HCEC 1CT (cell line): ENCODE results near the gene MOB3A.

Experiments
- DNase-seq: peaks from one replicate; pipeline ENCODE4 v3.0.0-alpha.2; 2017

MOB3A gene

DNA sequence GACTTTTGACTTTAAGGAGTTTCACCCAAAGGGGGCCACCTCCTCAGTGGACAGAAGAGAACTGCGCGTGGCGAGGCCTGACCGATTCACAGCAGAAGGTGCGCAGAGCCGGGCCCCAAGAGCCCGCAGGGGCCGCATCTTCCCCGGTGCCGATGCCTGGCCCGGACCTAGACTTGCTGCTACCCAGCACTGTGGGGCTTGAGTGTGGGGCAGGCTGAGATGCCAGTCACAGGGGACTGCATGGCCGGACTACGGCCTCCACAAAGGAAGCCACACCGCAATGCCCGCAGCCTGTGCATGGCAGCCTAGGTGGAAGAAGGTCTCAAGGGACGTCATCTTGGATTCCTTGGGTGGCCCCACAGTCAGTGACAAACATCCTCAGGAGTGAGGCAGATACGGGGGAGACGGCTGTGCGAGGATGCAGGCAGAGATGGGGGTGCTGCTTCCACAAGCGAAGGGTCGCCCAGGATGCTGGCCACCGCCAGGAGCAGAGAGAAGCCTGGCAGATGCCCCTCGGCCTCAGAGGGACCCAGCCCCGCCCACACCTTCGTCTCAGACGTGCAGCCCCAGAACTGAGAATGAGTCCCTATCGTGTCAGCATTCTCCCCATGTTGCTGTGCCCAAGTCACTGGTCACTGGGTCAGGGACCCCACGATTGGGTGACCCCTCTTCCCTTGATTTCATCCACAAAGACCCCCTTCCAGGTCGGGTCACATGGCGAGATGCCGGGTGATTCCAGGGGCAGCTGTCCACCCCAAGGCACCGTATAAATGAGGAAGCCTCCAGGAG is 16.9 kb downstream of the MOB3A start:
- DNase-seq = no peak

DNA sequence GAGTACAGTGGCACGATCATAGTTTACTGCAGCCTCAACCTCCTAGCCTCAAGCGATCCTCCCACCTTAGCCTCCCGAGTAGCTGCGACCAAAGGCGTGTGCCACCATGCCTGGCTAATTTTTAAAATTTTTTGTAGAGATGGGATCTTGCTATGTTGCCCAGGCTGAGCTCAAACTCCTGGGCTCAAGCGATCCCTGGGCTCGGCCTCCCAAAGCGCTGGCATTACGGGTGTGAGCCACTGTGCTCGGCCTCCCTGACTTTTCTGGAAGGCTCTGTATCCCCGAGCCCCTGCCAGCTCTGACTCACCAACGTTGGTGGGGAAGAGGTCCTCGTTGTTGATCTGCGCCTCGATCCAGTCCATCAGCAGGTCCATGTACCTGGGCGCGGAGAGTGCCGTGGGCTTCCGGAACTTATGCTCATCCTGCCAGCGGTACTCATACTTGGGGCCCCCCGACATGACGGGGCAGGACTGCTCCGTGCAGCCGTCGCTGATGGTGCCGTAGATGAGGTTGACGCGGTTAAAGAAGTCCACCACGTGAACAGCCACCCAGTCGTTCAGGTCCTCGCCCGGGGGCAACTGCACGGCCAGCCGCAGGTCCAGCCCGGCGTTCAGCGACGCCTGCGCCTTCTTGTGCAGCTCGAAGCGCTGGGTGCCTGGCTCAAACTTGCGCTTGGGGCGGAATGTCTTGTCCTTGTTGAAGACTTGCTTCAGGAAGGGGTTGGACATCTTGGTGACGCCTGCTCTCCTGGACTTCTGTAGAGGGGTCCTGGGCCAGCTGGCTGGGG is 18.1 kb downstream of the MOB3A start:
- no peak for DNase-seq

DNA sequence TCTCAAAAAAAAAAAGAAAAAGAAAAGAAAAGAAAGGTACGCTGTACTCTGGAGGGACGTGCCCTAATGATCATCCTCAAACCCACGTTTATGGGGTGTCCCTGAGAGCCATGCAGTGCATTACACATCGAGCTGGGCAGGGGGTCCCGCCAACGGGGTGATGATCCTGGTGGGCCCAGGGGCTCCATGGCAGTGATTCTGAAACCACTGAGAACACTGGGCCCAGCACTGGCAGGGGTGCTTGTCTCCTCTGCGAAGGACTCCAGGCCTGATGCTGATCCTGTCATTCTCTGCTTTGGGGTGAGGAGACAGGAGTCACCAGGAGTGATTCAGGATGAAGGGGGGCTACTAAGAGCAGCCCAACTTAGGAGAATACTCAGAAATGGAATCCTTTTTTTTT is 18.7 kb downstream of the MOB3A start:
- no peak for DNase-seq

DNA sequence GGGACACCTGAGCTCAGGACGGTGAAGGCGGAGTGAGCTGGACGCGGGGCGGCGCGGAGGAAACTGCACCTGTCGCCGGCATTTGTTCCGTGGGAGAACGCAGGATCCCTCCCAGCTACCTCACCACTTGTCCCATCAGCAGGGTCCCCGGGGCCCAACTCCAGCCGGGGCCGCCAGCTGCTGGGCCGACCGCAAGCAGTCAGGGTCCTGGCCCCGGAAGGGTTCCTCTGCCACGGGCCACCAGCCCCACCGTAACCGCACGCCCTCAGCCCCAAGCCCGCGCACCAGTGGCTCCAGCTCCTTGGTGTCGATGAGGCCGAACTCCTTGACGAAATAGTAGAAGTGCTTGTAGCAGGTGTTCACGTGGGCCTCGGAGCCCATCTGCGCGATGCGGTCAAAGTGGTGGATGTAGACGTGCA is 19.6 kb downstream of the MOB3A start:
- DNase-seq = no peak

DNA sequence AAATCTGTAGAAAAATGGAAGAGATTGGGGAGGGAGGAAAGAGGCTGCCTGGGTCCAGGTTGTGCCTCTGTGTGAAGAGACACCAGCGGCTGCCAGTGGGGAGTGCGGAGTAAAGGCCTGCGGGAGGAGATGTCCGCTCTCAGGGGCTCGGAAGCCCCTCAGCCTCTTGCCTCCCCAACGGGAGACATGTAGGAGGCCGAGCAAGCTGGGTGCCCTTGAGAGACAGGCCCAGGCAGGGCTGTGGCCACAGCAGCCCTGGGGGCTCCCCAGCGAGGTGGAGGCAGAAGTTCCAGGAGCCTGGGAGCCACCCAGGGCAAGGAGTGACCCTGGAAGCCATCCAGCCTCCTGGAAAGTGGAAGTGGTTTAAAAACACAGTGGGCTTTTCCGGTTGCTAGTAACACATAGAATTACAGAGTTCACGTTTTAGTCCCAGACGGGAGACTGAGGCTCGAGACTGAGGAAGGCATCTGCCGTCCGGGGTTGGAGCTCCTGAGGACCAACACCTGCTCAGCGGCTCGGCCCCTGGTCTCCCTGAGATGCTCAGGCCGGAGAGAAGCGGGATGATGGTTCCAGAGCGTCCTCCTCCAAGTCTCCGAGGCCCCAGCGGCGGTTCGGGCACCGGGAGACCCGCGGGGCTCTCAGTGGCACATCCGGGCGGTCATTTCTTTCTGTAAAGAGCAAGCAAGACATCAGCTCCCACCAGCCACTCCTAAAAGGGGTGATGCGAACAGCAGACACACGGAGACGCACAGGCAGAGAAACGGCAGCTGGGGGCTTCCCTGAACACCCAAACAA is 23.2 kb downstream of the MOB3A start:
- no peak for DNase-seq

DNA sequence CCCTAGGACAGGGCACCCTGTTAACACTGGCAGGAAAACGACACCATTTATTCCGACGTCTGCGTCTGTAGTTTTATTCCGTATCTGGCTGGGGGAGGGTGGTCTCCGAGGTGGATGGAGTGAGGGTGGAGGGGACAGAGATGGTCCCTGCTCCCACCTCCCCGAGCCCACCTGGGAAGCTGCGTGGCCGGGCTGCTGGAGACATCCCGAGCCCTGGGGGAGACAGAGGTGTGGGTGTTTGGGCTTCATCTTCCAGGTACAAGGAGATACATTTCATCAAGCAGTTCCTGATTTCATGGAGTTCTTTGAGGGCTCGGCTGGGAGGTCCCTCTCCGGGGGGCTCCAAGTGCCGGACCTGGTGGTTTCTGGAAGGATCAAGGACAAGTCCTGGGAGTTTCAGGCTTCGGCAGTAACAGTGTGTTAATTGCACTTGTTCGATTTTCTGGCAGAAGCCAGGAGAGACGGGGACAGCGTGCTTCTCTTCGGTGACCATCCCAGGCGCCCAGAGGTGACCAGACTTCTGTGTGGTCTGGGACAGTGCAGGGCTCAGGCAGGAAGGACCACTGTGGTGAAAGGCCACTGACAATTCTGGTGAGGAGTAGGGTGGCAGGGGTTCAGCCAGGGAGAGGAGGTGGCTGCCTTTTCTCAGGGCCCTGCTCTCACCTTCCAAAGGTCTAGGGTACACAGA is 25.0 kb downstream of the MOB3A start:
- no peak for DNase-seq

DNA sequence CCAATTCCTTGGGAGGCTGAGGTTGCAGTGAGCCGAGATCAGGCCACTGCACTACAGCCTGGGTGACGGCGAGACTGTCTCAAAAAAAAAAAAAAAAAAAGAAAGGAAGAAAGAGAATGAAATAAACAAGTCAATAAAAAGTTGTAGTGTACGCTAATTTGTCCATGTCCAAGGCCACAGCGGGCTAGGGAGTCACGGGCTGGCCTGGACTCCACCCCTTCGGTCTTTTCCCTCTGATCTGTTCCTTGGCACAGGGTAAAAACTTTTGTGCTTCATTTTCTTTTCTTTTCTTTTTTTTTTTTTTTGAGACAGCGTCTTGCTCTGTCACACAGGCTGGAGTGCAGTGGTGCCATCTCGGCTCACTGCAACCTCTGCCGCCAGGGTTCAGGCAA is 25.7 kb downstream of the MOB3A start:
- DNase-seq = no peak

DNA sequence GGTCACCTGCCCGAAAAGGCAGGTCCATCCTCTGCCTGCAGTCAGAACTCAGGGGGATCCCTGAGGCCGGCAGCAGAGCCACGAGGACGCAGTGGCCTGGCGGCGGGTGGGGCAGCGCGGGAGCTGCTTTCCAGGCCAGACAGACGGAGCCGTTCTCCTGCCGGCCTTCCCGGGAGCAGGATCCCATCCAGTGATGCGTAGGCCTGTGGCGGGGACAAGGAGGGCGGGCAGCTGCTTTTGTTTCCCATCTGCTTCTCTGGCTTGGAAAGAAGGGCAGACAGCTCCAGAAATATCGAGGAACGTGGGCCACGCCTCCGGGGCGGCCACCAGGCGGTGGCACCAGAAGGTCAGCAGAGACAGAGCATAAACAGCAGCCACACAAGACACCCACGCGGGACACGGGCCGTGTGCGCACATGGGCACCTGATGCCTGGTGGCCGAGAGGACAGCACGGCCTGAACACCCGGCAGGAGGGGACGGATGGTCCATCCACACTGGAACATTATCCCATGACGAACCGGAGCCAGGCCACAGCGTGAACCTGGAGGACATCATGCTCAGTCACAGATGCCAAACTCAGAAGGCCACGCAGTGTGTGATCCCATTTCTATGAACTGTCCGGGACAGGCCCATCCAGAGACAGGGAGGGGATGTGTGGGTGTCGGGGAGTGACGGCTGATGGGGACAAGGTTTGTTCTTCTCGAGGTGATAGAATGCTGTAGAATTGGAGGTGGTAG is 31.2 kb downstream of the MOB3A start:
- DNase-seq = no peak

DNA sequence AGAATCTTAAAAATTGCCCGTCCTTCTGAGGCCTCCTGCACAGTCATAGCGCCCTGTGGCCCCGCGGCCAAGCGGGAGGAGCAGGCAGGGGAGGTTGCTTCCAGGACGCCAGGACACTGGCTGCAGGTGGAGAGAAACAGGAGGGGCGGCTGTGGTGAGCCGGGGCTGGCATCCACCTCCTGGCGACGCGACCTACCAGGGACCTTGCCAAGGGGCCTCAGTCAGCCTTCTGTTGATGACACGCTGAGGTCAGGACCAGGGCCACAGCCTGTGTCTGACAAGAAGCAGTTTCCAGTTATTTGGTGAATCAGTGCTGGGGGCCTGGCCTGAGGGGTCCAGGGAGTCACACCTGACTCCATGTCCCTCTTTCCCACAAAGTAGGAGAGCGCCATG is 31.7 kb downstream of the MOB3A start:
- no peak for DNase-seq

DNA sequence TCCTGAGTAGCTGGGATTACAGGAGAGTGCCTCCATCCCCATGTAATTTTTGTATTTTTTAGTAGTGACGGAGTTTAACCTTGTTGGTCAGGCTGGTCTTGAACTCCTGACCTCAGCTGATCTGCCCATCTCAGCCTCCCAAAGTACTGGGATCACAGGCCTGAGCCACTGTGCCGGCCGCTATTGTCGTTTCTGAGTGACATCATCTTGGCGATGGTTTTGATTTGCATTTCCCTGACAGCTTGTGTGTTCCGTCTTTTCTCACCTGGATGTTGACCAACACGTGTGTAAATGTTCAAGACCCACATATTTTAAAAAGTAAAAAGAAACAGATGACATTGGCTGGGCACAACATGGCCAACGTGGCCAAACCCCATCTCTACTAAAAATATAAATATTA is 32.3 kb downstream of the MOB3A start:
- no peak for DNase-seq

DNA sequence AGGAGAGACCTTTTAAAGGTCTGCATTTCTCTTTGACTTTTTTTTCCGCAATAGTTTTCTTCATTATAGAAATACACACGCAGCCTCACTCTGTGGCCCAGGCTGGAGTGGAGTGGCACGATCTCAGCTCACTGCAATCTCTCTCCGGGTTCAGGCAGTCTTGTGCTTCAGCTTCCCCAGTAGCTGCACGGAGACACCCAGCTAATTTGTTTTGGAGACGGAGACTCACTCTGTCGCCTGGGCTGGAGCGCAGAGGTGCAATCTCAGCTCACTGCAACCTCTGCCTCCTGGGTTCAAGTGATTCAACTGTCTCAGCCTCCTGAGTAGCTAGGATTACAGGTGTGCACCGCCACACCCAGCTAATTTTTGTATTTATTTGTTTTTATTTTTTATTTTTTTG is 33.4 kb downstream of the MOB3A start:
- no peak for DNase-seq

DNA sequence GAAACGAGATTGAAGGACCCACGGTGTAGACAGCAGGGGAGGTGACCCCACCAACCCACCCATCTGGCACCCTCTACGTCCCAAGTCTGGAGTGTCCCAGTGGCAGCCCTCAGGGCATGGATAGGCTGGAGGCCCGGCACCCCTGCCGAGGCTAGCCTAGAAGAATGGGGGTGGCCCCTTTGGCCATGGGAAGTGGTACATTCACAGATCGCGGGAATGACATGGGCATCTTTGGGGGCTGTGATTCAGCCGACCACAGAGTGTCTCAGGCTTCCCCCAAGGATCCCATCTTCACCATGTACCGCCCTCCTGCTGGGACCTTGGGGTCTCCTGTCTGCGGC is 33.8 kb downstream of the MOB3A start:
- DNase-seq = no peak

DNA sequence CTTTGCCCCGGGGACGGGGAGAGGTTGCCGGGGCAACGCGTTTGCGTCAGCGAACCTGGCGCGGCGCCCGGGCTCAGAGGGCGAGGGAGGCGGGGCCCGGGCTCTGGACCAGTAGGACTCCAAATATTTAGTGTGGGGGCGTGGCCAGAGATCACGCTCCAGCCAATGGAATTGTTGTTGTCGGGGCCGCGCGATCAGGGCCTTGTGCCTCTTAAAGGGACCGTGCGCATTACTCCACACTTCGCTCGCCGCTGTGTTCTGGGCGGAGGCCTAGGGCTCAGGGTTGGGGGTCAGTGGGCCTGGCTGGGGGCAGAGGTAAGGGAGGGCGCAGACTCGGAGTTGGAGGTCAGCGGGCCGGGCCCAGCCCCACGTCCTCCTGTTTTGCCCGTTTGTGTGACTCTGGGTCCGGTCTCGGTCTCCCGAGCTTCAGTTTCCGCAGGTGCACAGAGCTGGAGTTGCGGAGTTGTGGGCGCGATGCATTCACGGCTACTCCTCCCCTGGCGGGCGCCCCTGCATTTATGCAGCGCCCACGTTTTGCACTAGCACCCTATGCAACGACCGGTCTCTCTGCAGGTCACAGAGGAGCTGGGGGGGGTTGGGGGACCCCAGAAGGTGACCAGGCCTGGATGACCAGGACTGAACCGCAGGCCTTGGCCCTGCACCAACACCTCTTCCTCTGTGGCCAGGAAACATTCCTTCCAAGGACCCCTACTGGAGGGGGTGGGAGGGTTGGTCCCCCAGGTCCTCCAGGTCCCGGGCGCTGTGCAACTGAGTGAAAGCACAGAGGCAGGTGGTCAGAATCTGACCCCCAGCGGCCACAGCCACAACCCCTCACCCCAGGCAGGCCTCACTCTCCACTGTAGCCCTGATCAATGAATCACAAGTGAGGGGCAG is 34.4 kb downstream of the MOB3A start:
- peak; percentile 98 for DNase-seq

DNA sequence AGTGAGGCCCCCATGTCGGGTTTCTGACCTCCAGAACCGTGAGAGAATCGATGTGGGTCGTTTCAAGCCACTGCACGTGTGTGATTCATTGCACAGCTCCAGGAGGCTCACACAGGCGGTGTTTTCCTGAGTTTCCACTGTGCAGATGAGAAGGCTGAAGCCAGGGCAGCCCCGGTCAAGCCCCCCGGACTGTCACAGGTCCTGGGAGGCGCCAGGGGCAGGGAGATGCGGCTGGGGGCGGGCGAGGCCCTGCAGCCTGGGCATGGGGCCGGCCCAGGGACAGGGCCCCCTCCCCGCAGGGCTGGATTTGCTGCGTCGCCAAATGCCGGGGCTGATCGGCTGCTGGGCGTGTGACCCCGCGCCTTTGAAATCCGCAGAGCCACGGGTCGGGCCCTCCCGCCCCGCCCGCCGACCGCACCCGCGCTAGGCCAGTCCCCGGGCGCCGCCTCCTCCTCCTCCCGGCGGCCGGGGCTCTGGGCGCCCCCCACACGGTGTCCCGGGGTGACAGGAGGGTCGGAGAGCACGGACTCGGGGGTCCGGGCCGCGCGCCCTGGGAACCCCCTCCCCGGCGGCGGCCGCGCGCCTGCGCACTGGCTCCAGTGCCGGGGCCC is 35.1 kb downstream of the MOB3A start:
- DNase-seq = peak; percentile 66

DNA sequence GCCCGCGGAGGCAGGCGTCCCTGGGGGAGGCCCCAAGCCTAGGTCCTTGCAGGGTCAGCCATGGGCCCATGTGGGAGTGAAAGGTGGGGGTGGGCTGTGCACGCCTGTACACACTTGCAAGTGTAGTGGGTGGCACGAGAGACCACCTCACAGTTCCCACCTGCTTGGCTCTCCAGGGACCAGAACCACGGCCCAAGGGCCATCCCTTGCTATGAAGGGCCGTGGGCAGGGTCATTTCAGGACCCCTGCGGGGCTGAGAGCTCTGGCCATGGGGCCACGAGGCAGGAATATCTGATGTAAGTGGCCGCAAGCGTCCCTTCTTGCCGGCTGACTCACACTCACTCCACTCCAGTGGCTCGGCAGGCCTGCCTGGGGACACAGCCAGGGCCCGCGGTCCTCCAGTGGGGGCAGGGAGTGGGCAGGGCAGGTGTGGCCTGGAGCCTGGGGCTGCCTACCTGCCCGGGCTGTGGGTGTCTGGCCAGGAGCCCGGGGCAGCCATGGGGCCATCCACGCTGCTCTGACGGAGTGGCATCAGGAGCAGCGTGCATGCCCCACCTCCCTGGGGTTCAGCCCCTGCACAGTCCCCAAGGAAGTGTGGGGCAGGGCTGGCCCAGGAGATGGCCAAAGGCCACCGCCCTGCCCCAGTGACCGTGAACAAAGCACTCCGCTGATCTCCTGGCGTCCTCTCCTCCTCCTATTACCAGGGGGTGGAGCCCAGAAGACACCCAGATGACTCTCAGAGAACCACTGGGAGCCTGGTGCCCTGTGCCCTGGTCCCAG is 36.5 kb downstream of the MOB3A start:
- peak; percentile 17 for DNase-seq

DNA sequence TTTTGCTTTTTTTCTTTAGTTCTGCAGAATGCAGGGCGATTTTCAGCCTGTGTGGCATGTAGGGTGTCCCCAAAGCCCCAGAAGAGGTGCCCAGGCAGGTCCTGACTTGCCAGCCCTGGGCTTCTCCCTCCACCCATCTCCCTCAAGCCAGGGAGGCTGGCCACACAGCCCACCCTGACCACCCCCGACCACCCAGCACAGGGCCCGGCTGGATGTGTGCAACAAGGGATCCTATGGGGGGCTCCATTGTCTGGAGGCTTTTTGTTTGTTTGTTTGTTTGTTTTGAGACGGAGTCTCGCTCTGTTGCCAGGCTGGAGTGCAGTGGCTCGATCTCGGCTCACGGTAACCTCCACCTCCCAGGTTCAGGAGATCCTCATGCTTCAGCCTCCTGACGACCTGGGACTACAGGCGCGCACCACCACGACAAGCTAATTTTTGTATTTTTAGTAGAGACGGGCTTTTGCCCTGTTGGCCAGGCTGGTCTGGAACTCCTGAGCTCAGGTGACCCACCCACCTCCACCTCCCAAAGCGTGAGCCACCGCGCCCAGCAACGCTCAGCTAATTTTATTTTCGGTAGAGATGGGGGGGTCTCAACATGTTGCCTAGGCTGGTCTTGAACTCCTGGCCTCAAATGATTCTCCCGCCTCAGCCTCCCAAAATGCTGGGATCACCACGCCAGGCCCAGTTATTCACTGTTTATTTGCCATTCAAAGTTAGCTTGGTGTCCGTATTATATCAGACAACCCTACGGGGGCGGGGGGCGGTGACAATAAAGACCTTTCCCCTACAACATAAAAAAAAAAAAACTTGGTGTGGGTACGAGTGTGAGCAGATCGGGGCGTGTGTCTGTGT is 37.3 kb downstream of the MOB3A start:
- DNase-seq = no peak

DNA sequence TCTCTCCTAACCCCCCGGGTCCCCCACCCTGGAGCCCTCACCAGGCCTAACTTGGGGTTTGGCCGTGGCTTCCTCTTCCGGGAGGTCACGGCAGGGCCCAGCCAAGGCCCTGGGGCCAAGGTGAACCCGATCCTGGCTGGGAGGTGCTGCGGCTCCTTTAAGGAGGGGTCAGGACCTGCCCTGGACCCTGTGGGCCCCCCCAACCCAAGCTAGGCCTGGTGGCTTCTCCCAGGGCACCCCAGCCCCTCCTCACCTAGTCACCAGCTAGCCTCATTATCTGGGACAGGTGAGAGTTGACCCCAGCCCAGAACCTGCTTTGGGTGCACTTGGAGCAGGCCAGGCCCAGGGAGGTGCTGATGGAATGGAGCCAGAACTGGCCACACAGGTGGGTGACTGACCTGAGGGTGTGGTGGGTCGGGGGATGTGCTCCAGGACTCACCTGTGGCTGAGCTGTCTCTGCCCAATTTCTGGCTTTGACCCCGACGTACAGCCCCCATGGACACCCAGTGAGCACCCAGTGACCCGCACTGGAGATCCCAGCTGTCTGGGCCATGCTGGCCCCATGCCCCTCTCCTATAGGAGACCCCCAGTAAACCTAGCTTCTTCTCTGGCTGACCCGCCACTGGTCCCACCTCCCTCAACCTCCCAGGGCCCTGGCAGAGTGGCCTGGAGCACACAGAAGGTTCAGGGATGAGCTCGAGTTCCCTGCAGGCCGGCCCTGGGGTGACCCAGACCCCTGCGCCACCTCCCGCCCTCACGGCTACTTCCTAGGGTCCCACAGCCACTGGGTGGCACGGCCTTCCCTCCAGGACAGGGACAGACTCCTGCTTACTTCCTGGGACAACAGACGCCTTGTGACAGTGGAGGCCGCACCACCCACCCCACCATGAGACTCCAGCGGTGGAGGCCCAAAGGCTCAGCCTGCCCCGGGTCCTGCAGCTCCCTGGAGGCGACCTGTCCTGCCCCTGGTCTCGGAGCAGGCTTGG is 38.3 kb downstream of the MOB3A start:
- DNase-seq = no peak

DNA sequence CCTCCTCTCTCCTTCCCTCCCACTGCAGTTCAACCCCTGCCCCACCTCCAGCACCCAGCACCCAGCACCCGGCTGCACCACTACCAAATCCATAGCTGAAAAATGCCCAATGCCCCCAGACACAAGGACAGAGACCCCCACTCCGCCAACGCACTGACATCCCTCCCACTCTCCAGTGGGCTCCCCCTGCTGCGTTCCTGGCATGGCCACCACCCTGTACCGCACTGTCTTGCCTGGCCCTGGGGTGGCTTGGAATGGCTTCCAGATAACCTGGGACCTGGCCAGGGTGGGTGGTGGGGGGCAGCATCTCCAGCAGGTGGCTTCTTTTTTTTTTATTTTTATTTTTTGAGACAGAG is 39.3 kb downstream of the MOB3A start:
- no peak for DNase-seq
